HCT116 (cell line): ENCODE data around the gene TXNRD3. TPM values are rescaled to one million over a fixed set of nuclear protein-coding genes. Genes with fewer than 3 reads are reported as not detected.

Source experiments
- ATAC-seq: fragments of 200-7000 bp; cut with Tn5 transposase; 2 replicates; pipeline ENCODE4 v1.9.1; 2020; ENCODE audit warnings: mild to moderate bottlenecking, moderate library complexity
- BruUV-seq: library from RNA; stranded (reverse); fragments of 400-500 nt; replicated peaks from 2 replicates; lab custom pipeline; 2021; lab: Mats Ljungman, UMichigan
- CTCF ChIA-PET: fragments of 300-600 bp; sonication (Branson Sonifier 250); formaldehyde crosslinking; loops from one replicate; lab custom pipeline; 2021; ENCODE audit warnings: antibody characterized with exemption; lab: Charles Lee
- POLR2A ChIA-PET: fragments of 300-600, 350-600 bp; sonication (Branson Sonifier 250); formaldehyde crosslinking; loops from one replicate; lab custom pipeline; 2021; ENCODE audit warnings: antibody characterized with exemption; lab: Charles Lee
- RAD21 ChIA-PET, 2 experiments: fragments of 300-600 bp; sonication (Branson Sonifier 250); formaldehyde crosslinking; loops; one replicate each; lab custom pipeline; 2023; ENCODE audit warnings: low total read pairs in 2 of 2; ENCODE audit not compliant: uncharacterized antibody in 2 of 2, unreplicated experiment in 2 of 2, low non-redundant PET in 1 of 2; lab: Charles Lee
- DNase-seq: peaks from one replicate; pipeline ENCODE4 v3.0.0-alpha.2; 2010; ENCODE audit warnings: low read depth, low spot score
- H2AFZ ChIP-seq: fragments of 200-600 bp; shearing (Covaris generic), sonication (generic); 2 replicates; pipeline ENCODE4 v1.6.1; 2017; ENCODE audit warnings: low read depth, mixed run types, mixed read lengths, antibody characterized with exemption, low read length; ENCODE audit not compliant: poor library complexity, severe bottlenecking
- H3K27ac ChIP-seq: 2 replicates; pipeline ENCODE4 v1.5.1; 2012; ENCODE audit warnings: low read depth, low read length
- H3K27me3 ChIP-seq: fragments of 200-600 bp; sonication (generic); 2 replicates; pipeline ENCODE4 v1.6.1; 2016; ENCODE audit warnings: mixed run types, low read length, mixed read lengths; ENCODE audit not compliant: insufficient read depth
- H3K36me3 ChIP-seq, 2 experiments: fragments of 200-500 bp in 1 of 2; fragments of 200-600 bp in 1 of 2; sonication (Bioruptor generic) in 1 of 2; sonication (generic) in 1 of 2; 2 replicates each; pipeline versions ENCODE4 v1.5.1 to v1.6.1; 2014 to 2016; ENCODE audit warnings: low read length in 2 of 2, inconsistent platforms in 1 of 2, mixed read lengths in 1 of 2, mixed run types in 1 of 2; ENCODE audit not compliant: insufficient read depth in 2 of 2, control insufficient read depth in 1 of 2
- H3K4me1 ChIP-seq, 2 experiments: fragments of 200-600 bp in 1 of 2; sonication (generic) in 1 of 2; 2 replicates each; pipeline versions ENCODE4 v1.5.1 to v1.6.1; 2012 to 2017; ENCODE audit warnings: low read length in 2 of 2, inconsistent platforms in 1 of 2, mild to moderate bottlenecking in 1 of 2, mixed read lengths in 1 of 2, mixed run types in 1 of 2, moderate library complexity in 1 of 2; ENCODE audit not compliant: insufficient read depth in 2 of 2, control insufficient read depth in 1 of 2
- H3K4me2 ChIP-seq: fragments of 200-600 bp; sonication (generic); 2 replicates; pipeline ENCODE4 v1.6.1; 2017; ENCODE audit warnings: mixed run types, low read length, mixed read lengths
- H3K4me3 ChIP-seq, 2 experiments: fragments of 200-600 bp in 1 of 2; sonication (generic) in 1 of 2; replicated peaks in 1 of 2; 2 replicates each; pipeline ENCODE4 v1.5.1; 2011 to 2016; ENCODE audit warnings: low read length in 2 of 2, control low read depth in 1 of 2, low read depth in 1 of 2, mild to moderate bottlenecking in 1 of 2, mixed read lengths in 1 of 2, mixed run types in 1 of 2
- H3K79me2 ChIP-seq: fragments of 200-600 bp; sonication (generic); 2 replicates; pipeline ENCODE4 v1.6.1; 2017; ENCODE audit warnings: mild to moderate bottlenecking, mixed run types, low read length, moderate library complexity, mixed read lengths; ENCODE audit not compliant: insufficient read depth
- H3K9ac ChIP-seq: fragments of 200-600 bp; sonication (generic); 2 replicates; pipeline ENCODE4 v1.6.1; 2016; ENCODE audit warnings: low read length, mixed read lengths
- H3K9me2 ChIP-seq: fragments of 200-600 bp; sonication (generic), shearing (Covaris generic); 2 replicates; pipeline ENCODE4 v1.6.1; 2017; ENCODE audit warnings: mixed run types, mild to moderate bottlenecking, moderate library complexity; ENCODE audit not compliant: insufficient read depth
- H3K9me3 ChIP-seq, 2 experiments: fragments of 200-500 bp in 1 of 2; fragments of 200-600 bp in 1 of 2; sonication (Bioruptor generic) in 1 of 2; sonication (generic) in 1 of 2; 2 replicates each; pipeline ENCODE4 v1.6.1; 2014 to 2017; ENCODE audit warnings: low read length in 2 of 2, mixed read lengths in 2 of 2, inconsistent platforms in 1 of 2, low read depth in 1 of 2, mild to moderate bottlenecking in 1 of 2, mixed run types in 1 of 2, moderate library complexity in 1 of 2; ENCODE audit not compliant: control insufficient read depth in 1 of 2, insufficient read depth in 1 of 2
- H4K20me1 ChIP-seq: fragments of 200-600 bp; sonication (generic), shearing (Covaris generic); 2 replicates; pipeline ENCODE4 v1.6.1; 2017; ENCODE audit warnings: mixed run types, mild to moderate bottlenecking, moderate library complexity; ENCODE audit not compliant: insufficient read depth
- ATF3 ChIP-seq: IDR thresholded peaks from 2 replicates; pipeline ENCODE4 v1.6.1; 2012
- CBX3 ChIP-seq: IDR thresholded peaks from 2 replicates; pipeline ENCODE4 v1.6.1; 2012; ENCODE audit warnings: low read depth
- CEBPB ChIP-seq: IDR thresholded peaks from 2 replicates; pipeline ENCODE4 v1.6.1; 2012; ENCODE audit warnings: low read depth
- CTCF ChIP-seq, 3 experiments: fragments of 200-600 bp in 1 of 3; sonication (generic) in 1 of 3; IDR thresholded peaks in 2 of 3; conservative IDR thresholded peaks in 1 of 3; 2 replicates each; pipeline ENCODE4 v1.5.1; 2012 to 2017; ENCODE audit warnings: low read depth in 2 of 3, low read length in 2 of 3, antibody characterized with exemption in 1 of 3, borderline replicate concordance in 1 of 3, control low read depth in 1 of 3, mild to moderate bottlenecking in 1 of 3, mixed read lengths in 1 of 3, mixed run types in 1 of 3, moderate library complexity in 1 of 3; ENCODE audit not compliant: insufficient read depth in 1 of 3
- EGR1 ChIP-seq: IDR thresholded peaks from 2 replicates; pipeline ENCODE4 v1.6.1; 2012; ENCODE audit warnings: low read depth
- ELF1 ChIP-seq: IDR thresholded peaks from 2 replicates; pipeline ENCODE4 v1.6.1; 2012; ENCODE audit warnings: low read depth, borderline replicate concordance
- EZH2 ChIP-seq: fragments of 200-600 bp; sonication (generic); IDR thresholded peaks from 2 replicates; pipeline ENCODE4 v1.6.1; 2017; ENCODE audit warnings: antibody characterized with exemption, mixed run types
- EZH2phosphoT487 ChIP-seq: fragments of 200-600 bp; IDR thresholded peaks from 2 replicates; pipeline ENCODE4 v1.6.1; 2018; ENCODE audit warnings: antibody characterized with exemption, borderline replicate concordance
- FOSL1 ChIP-seq: IDR thresholded peaks from 2 replicates; pipeline ENCODE4 v1.6.1; 2012; ENCODE audit warnings: low read depth
- JUND ChIP-seq: IDR thresholded peaks from 2 replicates; pipeline ENCODE4 v1.6.1; 2012
- POLR2AphosphoS5 ChIP-seq: IDR thresholded peaks from 2 replicates; pipeline ENCODE4 v1.6.1; 2011; ENCODE audit warnings: mild to moderate bottlenecking, low read depth, low read length, moderate library complexity
- RAD21 ChIP-seq: IDR thresholded peaks from 2 replicates; pipeline ENCODE4 v1.6.1; 2012; ENCODE audit warnings: low read depth, mild to moderate bottlenecking
- REST ChIP-seq: IDR thresholded peaks from 2 replicates; pipeline ENCODE4 v1.6.1; 2012; ENCODE audit warnings: low read depth
- SP1 ChIP-seq: IDR thresholded peaks from 2 replicates; pipeline ENCODE4 v1.6.1; 2012; ENCODE audit warnings: low read depth
- SRF ChIP-seq: IDR thresholded peaks from 2 replicates; pipeline ENCODE4 v1.6.1; 2012; ENCODE audit warnings: low read depth
- TCF7L2 ChIP-seq: IDR thresholded peaks from 2 replicates; pipeline ENCODE4 v1.7.0; 2011; ENCODE audit warnings: borderline replicate concordance, inconsistent platforms; ENCODE audit not compliant: insufficient read depth, insufficient read length; ENCODE audit errors: extremely low read depth
- ZFX ChIP-seq: fragments of 450-650 bp; IDR thresholded peaks from 2 replicates; pipeline ENCODE4 v1.6.1; 2017
- ZNF274 ChIP-seq: fragments of 200-500 bp; sonication (Bioruptor generic); IDR thresholded peaks from 2 replicates; pipeline ENCODE4 v1.6.1; 2014; ENCODE audit warnings: mild to moderate bottlenecking, low read depth, low read length, inconsistent platforms
- intact Hi-C: fragments of 100-400 bp; cut with micrococcal nuclease; formaldehyde crosslinking; loops from 2 replicates; pipeline ENCODE4 v1.10.0; 2022
- total RNA-seq: library from RNA; stranded (reverse); gene quantifications from one replicate; pipeline ENCODE4 v1.2.1, GENCODE V29; 2021; ENCODE audit not compliant: unreplicated experiment
- TF ChIP-seq, protein P1 (sequence below): IDR thresholded peaks from 2 replicates; pipeline ENCODE4 v1.6.1; 2011; ENCODE audit warnings: mild to moderate bottlenecking, low read length, moderate library complexity; ENCODE audit not compliant: insufficient replicate concordance; ENCODE audit errors: extremely low read depth
- TF ChIP-seq, protein P2 (sequence below): IDR thresholded peaks from 2 replicates; pipeline ENCODE4 v1.6.1; 2012

The TXNRD3 gene
- total RNA-seq, 1 experiment from 2014 or later: 19.3 TPM

DNA sequence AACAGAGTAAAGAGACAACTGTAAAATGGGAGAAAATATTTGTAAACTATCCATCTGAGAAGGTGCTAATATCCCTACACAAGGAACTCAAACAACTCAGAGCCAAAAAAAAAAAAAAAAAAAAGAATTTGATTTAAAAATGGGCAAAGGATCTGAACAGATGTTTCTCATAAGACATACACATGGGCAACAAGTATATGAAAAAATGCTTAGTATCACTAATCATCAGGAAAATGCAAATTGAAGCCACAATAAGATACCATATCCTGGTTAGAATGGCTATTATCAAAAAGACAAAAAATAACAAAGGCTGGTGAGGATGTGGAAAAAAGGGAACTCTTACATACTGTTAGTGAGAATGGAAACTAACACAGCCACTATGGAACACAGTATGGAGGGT is 36.2 kb downstream of the TXNRD3 start:
- Histone ChIP-seq H3K79me2 (no peaks in the 10 kb centered on the region), H3K4me3 (no peak overlapping the region), H4K20me1 (no peaks in the 10 kb centered on the region), H3K9me3 (no peaks in the 10 kb centered on the region), H3K9ac (no peak overlapping the region), H3K4me1 (peaks cover 0 to 21% of the 10 kb centered on the region in 2 experiments; a peak in 2 of 4 replicates), H3K4me2 (no peak overlapping the region), H3K9me2 (no peaks in the 10 kb centered on the region), H3K27ac (no peak overlapping the region), H3K27me3 (no peaks in the 10 kb centered on the region), H2AFZ (no peak overlapping the region), H3K36me3 (no peaks in the 10 kb centered on the region; a peak in 2 of 4 replicates)
- no peak for ATAC-seq
- ChIA-PET RAD21 (no interaction called here), CTCF (no interaction called here), POLR2A (no interaction called here)
- no peak for DNase-seq
- BruUV-seq: no TSS peak
- intact Hi-C loops: no loop called here
- TF ChIP-seq FOSL1 (no peak), ZNF274 (no peak), EZH2 (no peak), CBX3 (no peak), SP1 (no peak), RAD21 (no peak), ATF3 (no peak), JUND (no peak), ELF1 (no peak), SRF (no peak), CEBPB (no peak), POLR2AphosphoS5 (no peak), TCF7L2 (no peak), REST (no peak), CTCF (IDR thresholded peaks at IDR 0.05 in 2 of 3, conservative IDR thresholded peaks at IDR 0.05 in 1 of 3; ENCODE audit: borderline replicate concordance in 1 of 3, insufficient read depth in 1 of 3, low read depth in 2 of 3, low read length in 2 of 3) (no peak), EGR1 (no peak), ZFX (no peak), EZH2phosphoT487 (no peak)
- TF ChIP-seq, protein P1, sequence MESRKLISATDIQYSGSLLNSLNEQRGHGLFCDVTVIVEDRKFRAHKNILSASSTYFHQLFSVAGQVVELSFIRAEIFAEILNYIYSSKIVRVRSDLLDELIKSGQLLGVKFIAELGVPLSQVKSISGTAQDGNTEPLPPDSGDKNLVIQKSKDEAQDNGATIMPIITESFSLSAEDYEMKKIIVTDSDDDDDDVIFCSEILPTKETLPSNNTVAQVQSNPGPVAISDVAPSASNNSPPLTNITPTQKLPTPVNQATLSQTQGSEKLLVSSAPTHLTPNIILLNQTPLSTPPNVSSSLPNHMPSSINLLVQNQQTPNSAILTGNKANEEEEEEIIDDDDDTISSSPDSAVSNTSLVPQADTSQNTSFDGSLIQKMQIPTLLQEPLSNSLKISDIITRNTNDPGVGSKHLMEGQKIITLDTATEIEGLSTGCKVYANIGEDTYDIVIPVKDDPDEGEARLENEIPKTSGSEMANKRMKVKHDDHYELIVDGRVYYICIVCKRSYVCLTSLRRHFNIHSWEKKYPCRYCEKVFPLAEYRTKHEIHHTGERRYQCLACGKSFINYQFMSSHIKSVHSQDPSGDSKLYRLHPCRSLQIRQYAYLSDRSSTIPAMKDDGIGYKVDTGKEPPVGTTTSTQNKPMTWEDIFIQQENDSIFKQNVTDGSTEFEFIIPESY: no peak
- TF ChIP-seq, protein P2, sequence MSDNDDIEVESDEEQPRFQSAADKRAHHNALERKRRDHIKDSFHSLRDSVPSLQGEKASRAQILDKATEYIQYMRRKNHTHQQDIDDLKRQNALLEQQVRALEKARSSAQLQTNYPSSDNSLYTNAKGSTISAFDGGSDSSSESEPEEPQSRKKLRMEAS: no peak
